Measurements from ENCODE around the gene RNASEH2A. TPM values are rescaled to one million over a fixed set of nuclear protein-coding genes. Genes with fewer than 3 reads are reported as not detected.

The RNASEH2A gene
- total and polyA plus RNA-seq, 2 of the 13 experiments (the other 11 are each of a cell fraction or from before 2014, with no cell fraction given): 25.1 to 35.8 TPM

GRCh38 chr19:12793290-12794195, 12.8 kb upstream of the RNASEH2A start (continued):
- TF ChIP-seq ARID5B (CRISPR knock-in tag; IDR thresholded peaks at IDR 0.05): peak; percentile 61
- no peak for TF ChIP-seq PLSCR1 (CRISPR knock-in tag; IDR thresholded peaks at IDR 0.05; ENCODE audit: borderline replicate concordance)
- no peak for TF ChIP-seq MIXL1 (CRISPR knock-in tag; IDR thresholded peaks at IDR 0.05)
- TF ChIP-seq ELF3 (CRISPR knock-in tag; IDR thresholded peaks at IDR 0.05): no peak
- peak; percentile 58; the same call in 1 of the 2 replicates for TF ChIP-seq ZBTB25 (CRISPR knock-in tag; IDR thresholded peaks at IDR 0.05)
- TF ChIP-seq ZNF607 (CRISPR knock-in tag; IDR thresholded peaks at IDR 0.05; ENCODE audit: borderline replicate concordance): no peak
- TF ChIP-seq, protein P1, sequence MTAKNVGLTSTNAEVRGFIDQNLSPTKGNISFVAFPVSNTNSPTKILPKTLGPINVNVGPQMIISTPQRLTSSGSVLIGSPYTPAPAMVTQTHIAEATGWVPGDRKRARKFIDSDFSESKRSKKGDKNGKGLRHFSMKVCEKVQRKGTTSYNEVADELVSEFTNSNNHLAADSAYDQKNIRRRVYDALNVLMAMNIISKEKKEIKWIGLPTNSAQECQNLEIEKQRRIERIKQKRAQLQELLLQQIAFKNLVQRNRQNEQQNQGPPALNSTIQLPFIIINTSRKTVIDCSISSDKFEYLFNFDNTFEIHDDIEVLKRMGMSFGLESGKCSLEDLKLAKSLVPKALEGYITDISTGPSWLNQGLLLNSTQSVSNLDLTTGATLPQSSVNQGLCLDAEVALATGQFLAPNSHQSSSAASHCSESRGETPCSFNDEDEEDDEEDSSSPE (CRISPR knock-in tag; IDR thresholded peaks at IDR 0.05): peak; percentile 59
- TF ChIP-seq DNMT1 (CRISPR knock-in tag; IDR thresholded peaks at IDR 0.05): no peak
- TF ChIP-seq NFYB (CRISPR knock-in tag; IDR thresholded peaks at IDR 0.05): peak; percentile 25; the same call in 1 of the 2 replicates
- TF ChIP-seq PTBP1 (IDR thresholded peaks at IDR 0.05; ENCODE audit: low read depth, low read length, poor library complexity, severe bottlenecking): no peak
- TF ChIP-seq ZNF350 (CRISPR knock-in tag; IDR thresholded peaks at IDR 0.05; ENCODE audit: borderline replicate concordance, low read depth): no peak
- TF ChIP-seq SOX5 (CRISPR knock-in tag; IDR thresholded peaks at IDR 0.05; ENCODE audit: borderline replicate concordance): peak; percentile 41; the same call in 1 of the 2 replicates
- no peak for TF ChIP-seq NFRKB (IDR thresholded peaks at IDR 0.05)
- TF ChIP-seq, protein P2, sequence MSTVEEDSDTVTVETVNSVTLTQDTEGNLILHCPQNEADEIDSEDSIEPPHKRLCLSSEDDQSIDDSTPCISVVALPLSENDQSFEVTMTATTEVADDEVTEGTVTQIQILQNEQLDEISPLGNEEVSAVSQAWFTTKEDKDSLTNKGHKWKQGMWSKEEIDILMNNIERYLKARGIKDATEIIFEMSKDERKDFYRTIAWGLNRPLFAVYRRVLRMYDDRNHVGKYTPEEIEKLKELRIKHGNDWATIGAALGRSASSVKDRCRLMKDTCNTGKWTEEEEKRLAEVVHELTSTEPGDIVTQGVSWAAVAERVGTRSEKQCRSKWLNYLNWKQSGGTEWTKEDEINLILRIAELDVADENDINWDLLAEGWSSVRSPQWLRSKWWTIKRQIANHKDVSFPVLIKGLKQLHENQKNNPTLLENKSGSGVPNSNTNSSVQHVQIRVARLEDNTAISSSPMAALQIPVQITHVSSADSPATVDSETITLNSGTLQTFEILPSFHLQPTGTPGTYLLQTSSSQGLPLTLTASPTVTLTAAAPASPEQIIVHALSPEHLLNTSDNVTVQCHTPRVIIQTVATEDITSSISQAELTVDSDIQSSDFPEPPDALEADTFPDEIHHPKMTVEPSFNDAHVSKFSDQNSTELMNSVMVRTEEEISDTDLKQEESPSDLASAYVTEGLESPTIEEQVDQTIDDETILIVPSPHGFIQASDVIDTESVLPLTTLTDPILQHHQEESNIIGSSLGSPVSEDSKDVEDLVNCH (CRISPR knock-in tag; IDR thresholded peaks at IDR 0.05): no peak
- peak; percentile 63; the same call in 1 of the 2 replicates for TF ChIP-seq ETV5 (CRISPR knock-in tag; IDR thresholded peaks at IDR 0.05; ENCODE audit: borderline replicate concordance)
- no peak for TF ChIP-seq FOXM1 (CRISPR knock-in tag; IDR thresholded peaks at IDR 0.05)
- TF ChIP-seq, protein P3, sequence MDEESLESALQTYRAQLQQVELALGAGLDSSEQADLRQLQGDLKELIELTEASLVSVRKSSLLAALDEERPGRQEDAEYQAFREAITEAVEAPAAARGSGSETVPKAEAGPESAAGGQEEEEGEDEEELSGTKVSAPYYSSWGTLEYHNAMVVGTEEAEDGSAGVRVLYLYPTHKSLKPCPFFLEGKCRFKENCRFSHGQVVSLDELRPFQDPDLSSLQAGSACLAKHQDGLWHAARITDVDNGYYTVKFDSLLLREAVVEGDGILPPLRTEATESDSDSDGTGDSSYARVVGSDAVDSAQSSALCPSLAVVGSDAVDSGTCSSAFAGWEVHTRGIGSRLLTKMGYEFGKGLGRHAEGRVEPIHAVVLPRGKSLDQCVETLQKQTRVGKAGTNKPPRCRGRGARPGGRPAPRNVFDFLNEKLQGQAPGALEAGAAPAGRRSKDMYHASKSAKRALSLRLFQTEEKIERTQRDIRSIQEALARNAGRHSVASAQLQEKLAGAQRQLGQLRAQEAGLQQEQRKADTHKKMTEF (CRISPR knock-in tag; IDR thresholded peaks at IDR 0.05): peak; percentile 90
